ENCODE data around the gene TMA7B.

GRCh38 chr22:39933741-39934140 lies 26.5 kb upstream of the TMA7B start:
- TF ChIP-seq CTCF (conservative IDR thresholded peaks at IDR 0.05; ENCODE audit: low read depth, low read length), result no peak
- TF ChIP-seq MAFK (IDR thresholded peaks at IDR 0.05; ENCODE audit: low read depth, low read length), result no peak
- TF ChIP-seq RCOR1 (IDR thresholded peaks at IDR 0.05; ENCODE audit: insufficient replicate concordance, low read length), result no peak
- TF ChIP-seq, protein P1, sequence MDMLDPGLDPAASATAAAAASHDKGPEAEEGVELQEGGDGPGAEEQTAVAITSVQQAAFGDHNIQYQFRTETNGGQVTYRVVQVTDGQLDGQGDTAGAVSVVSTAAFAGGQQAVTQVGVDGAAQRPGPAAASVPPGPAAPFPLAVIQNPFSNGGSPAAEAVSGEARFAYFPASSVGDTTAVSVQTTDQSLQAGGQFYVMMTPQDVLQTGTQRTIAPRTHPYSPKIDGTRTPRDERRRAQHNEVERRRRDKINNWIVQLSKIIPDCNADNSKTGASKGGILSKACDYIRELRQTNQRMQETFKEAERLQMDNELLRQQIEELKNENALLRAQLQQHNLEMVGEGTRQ (IDR thresholded peaks at IDR 0.05; ENCODE audit: low read depth, low read length), result no peak
- TF ChIP-seq BHLHE40 (IDR thresholded peaks at IDR 0.05; ENCODE audit: low read depth, low read length), result no peak
- no peak for TF ChIP-seq MAZ (IDR thresholded peaks at IDR 0.05; ENCODE audit: borderline replicate concordance, low read depth, low read length)
- no peak for TF ChIP-seq SMC3 (IDR thresholded peaks at IDR 0.05; ENCODE audit: low read depth, low read length)
- TF ChIP-seq MXI1 (IDR thresholded peaks at IDR 0.05; ENCODE audit: borderline replicate concordance, low read depth, low read length), result no peak
- TF ChIP-seq RAD21 (IDR thresholded peaks at IDR 0.05; ENCODE audit: low read length), result no peak
- TF ChIP-seq POLR2A (IDR thresholded peaks at IDR 0.05; ENCODE audit: low read depth, low read length), result no peak
- TF ChIP-seq CEBPB (IDR thresholded peaks at IDR 0.05; ENCODE audit: low read depth, low read length), result no peak
